CD4-positive, alpha-beta T cell treated with Interleukin-1 beta for 1 hour (primary cell): ENCODE data around the gene AKAP10.
A peak's percentile ranks its signal among the peaks of the same experiment; 100 is the strongest.
"Not testable (repeated sequence)": the region's sequence is repeated elsewhere in the genome, so short reads cannot be mapped to it uniquely, and the experiment has no call there.

ENCODE experiments used
- DNase-seq, 2 donors: peaks; one replicate each; pipeline ENCODE4 v3.0.0-alpha.2; 2020 to 2022

AKAP10 gene

GRCh38 chr17:19867329-19868078, 110.1 kb downstream of the AKAP10 start, which contains the start of gene ULK2:
ULK2 (minus strand) TSS chr17:19867936; CDS start chr17:19867417, 519 bp downstream.
- DNase-seq: peak; percentile 55 to 57

- DNase-seq: peak; percentile 43 to 47
Observed at GRCh38 chr17:19867079-19867328, 110.6 kb downstream of the AKAP10 start.

- no peak for DNase-seq
Observed at GRCh38 chr17:19865021-19865420, 112.6 kb downstream of the AKAP10 start.

- DNase-seq: not testable (repeated sequence)
Observed at GRCh38 chr17:19860647-19861177, 116.9 kb downstream of the AKAP10 start.

GRCh38 chr17:19857640-19858039, 120.0 kb downstream of the AKAP10 start:
- DNase-seq: no peak
